ENCODE results near the gene PUS10. TPM values are rescaled to one million over a fixed set of nuclear protein-coding genes. Genes with fewer than 3 reads are reported as not detected.

PUS10 gene
- total and polyA plus RNA-seq, 2 experiments from 2014 or later = 2.2 to 2.5 TPM

DNA sequence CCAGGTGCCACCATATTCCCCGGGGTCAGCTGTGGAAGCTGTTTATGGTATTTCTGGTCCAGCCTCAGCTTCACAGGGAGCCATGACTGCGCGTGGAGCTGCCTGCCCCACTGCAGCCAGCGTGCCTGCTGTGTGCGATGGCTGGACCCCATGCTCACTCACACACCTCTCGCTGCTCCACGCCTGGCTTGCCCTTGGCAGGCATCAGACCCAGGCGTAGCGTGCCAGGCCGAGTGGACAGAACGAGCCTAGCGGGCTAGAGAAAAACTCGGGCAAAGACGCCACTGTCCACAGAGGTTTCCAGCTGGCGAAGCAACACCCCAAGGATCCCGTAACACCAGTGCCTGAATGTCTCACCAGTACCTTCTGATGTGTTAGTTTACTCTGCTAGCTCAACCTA, 43.4 kb downstream of the PUS10 start:
- TF ChIP-seq, protein P1, sequence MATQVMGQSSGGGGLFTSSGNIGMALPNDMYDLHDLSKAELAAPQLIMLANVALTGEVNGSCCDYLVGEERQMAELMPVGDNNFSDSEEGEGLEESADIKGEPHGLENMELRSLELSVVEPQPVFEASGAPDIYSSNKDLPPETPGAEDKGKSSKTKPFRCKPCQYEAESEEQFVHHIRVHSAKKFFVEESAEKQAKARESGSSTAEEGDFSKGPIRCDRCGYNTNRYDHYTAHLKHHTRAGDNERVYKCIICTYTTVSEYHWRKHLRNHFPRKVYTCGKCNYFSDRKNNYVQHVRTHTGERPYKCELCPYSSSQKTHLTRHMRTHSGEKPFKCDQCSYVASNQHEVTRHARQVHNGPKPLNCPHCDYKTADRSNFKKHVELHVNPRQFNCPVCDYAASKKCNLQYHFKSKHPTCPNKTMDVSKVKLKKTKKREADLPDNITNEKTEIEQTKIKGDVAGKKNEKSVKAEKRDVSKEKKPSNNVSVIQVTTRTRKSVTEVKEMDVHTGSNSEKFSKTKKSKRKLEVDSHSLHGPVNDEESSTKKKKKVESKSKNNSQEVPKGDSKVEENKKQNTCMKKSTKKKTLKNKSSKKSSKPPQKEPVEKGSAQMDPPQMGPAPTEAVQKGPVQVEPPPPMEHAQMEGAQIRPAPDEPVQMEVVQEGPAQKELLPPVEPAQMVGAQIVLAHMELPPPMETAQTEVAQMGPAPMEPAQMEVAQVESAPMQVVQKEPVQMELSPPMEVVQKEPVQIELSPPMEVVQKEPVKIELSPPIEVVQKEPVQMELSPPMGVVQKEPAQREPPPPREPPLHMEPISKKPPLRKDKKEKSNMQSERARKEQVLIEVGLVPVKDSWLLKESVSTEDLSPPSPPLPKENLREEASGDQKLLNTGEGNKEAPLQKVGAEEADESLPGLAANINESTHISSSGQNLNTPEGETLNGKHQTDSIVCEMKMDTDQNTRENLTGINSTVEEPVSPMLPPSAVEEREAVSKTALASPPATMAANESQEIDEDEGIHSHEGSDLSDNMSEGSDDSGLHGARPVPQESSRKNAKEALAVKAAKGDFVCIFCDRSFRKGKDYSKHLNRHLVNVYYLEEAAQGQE (IDR thresholded peaks at IDR 0.05; ENCODE audit: unreplicated experiment) = no peak
- TF ChIP-seq NANOG (IDR thresholded peaks at IDR 0.05; ENCODE audit: borderline replicate concordance) = no peak
- Histone ChIP-seq H2AFZ (no peak overlapping the region), H4K20me1 (replicated peaks; ENCODE audit: insufficient read depth) (no peaks in the 10 kb centered on the region), H3K36me3 (ENCODE audit: insufficient read depth) (no peaks in the 10 kb centered on the region), H3K27me3 (ENCODE audit: insufficient read depth) (no peaks in the 10 kb centered on the region; the same call in 1 of the 2 replicates), H3F3A (replicated peaks; ENCODE audit: low read depth) (no peaks in the 10 kb centered on the region), H3K27ac (ENCODE audit: low read depth) (no peak overlapping the region), H3K4me2 (no peak overlapping the region), H3K4me1 (ENCODE audit: insufficient read depth) (no peaks in the 10 kb centered on the region), H3K9me2 (ENCODE audit: insufficient read depth) (no peaks in the 10 kb centered on the region), H3K79me2 (replicated peaks; ENCODE audit: insufficient read depth) (no peaks in the 10 kb centered on the region), H3K4me3 (no peak overlapping the region)
- Mint-ChIP-seq H3K9me3 (no peaks in the 10 kb centered on the region), H3K4me3 (no peak overlapping the region), H3K27me3 (ENCODE audit: insufficient read depth, low read depth, poor library complexity) (peaks cover 4% of the 10 kb centered on the region), H3K4me1 (no peaks in the 10 kb centered on the region), H3K36me3 (ENCODE audit: low read depth) (no peaks in the 10 kb centered on the region), H3K27ac (no peak overlapping the region)
- DNase-seq (ENCODE audit: low spot score) = no peak
- ATAC-seq = no peak

- no peak for DNase-seq (ENCODE audit: low spot score)
- Mint-ChIP-seq H3K4me3 (no peak overlapping the region), H3K36me3 (ENCODE audit: low read depth) (no peaks in the 10 kb centered on the region), H3K27ac (no peak overlapping the region), H3K4me1 (no peaks in the 10 kb centered on the region), H3K27me3 (ENCODE audit: insufficient read depth, low read depth, poor library complexity) (peaks cover 4% of the 10 kb centered on the region), H3K9me3 (no peaks in the 10 kb centered on the region)
- peak overlapping the region; percentile 12; the same call in 1 of the 2 replicates for H2AFZ ChIP-seq
- no peaks in the 10 kb centered on the region for H3K36me3 ChIP-seq (ENCODE audit: insufficient read depth)
- no peak overlapping the region for H3K4me2 ChIP-seq
- no peak overlapping the region for H3K4me3 ChIP-seq
- no peaks in the 10 kb centered on the region for H3K9me2 ChIP-seq (ENCODE audit: insufficient read depth)
- H3K27ac ChIP-seq (ENCODE audit: low read depth) = no peak overlapping the region
- H3K79me2 ChIP-seq (replicated peaks; ENCODE audit: insufficient read depth) = no peaks in the 10 kb centered on the region
- H3K4me1 ChIP-seq (ENCODE audit: insufficient read depth) = no peaks in the 10 kb centered on the region
- H3F3A ChIP-seq (replicated peaks; ENCODE audit: low read depth) = no peaks in the 10 kb centered on the region
- no peaks in the 10 kb centered on the region for H3K27me3 ChIP-seq (ENCODE audit: insufficient read depth)
- no peaks in the 10 kb centered on the region for H4K20me1 ChIP-seq (replicated peaks; ENCODE audit: insufficient read depth)
- ATAC-seq = peak; percentile 29
- TF ChIP-seq ZNF114 (CRISPR knock-in tag; IDR thresholded peaks at IDR 0.05) = no peak
- TF ChIP-seq JUNB (IDR thresholded peaks at IDR 0.05; ENCODE audit: unreplicated experiment) = no peak
- TF ChIP-seq NANOG (IDR thresholded peaks at IDR 0.05; ENCODE audit: borderline replicate concordance) = no peak
- TF ChIP-seq, protein P1 (IDR thresholded peaks at IDR 0.05; ENCODE audit: unreplicated experiment) = no peak
- no peak for TF ChIP-seq STAT1 (IDR thresholded peaks at IDR 0.05; ENCODE audit: unreplicated experiment)
- no peak for TF ChIP-seq EZH2phosphoT487 (IDR thresholded peaks at IDR 0.05; ENCODE audit: unreplicated experiment)
- no peak for TF ChIP-seq CREB1 (CRISPR knock-in tag; IDR thresholded peaks at IDR 0.05; ENCODE audit: low read depth)
- TF ChIP-seq, protein P2, sequence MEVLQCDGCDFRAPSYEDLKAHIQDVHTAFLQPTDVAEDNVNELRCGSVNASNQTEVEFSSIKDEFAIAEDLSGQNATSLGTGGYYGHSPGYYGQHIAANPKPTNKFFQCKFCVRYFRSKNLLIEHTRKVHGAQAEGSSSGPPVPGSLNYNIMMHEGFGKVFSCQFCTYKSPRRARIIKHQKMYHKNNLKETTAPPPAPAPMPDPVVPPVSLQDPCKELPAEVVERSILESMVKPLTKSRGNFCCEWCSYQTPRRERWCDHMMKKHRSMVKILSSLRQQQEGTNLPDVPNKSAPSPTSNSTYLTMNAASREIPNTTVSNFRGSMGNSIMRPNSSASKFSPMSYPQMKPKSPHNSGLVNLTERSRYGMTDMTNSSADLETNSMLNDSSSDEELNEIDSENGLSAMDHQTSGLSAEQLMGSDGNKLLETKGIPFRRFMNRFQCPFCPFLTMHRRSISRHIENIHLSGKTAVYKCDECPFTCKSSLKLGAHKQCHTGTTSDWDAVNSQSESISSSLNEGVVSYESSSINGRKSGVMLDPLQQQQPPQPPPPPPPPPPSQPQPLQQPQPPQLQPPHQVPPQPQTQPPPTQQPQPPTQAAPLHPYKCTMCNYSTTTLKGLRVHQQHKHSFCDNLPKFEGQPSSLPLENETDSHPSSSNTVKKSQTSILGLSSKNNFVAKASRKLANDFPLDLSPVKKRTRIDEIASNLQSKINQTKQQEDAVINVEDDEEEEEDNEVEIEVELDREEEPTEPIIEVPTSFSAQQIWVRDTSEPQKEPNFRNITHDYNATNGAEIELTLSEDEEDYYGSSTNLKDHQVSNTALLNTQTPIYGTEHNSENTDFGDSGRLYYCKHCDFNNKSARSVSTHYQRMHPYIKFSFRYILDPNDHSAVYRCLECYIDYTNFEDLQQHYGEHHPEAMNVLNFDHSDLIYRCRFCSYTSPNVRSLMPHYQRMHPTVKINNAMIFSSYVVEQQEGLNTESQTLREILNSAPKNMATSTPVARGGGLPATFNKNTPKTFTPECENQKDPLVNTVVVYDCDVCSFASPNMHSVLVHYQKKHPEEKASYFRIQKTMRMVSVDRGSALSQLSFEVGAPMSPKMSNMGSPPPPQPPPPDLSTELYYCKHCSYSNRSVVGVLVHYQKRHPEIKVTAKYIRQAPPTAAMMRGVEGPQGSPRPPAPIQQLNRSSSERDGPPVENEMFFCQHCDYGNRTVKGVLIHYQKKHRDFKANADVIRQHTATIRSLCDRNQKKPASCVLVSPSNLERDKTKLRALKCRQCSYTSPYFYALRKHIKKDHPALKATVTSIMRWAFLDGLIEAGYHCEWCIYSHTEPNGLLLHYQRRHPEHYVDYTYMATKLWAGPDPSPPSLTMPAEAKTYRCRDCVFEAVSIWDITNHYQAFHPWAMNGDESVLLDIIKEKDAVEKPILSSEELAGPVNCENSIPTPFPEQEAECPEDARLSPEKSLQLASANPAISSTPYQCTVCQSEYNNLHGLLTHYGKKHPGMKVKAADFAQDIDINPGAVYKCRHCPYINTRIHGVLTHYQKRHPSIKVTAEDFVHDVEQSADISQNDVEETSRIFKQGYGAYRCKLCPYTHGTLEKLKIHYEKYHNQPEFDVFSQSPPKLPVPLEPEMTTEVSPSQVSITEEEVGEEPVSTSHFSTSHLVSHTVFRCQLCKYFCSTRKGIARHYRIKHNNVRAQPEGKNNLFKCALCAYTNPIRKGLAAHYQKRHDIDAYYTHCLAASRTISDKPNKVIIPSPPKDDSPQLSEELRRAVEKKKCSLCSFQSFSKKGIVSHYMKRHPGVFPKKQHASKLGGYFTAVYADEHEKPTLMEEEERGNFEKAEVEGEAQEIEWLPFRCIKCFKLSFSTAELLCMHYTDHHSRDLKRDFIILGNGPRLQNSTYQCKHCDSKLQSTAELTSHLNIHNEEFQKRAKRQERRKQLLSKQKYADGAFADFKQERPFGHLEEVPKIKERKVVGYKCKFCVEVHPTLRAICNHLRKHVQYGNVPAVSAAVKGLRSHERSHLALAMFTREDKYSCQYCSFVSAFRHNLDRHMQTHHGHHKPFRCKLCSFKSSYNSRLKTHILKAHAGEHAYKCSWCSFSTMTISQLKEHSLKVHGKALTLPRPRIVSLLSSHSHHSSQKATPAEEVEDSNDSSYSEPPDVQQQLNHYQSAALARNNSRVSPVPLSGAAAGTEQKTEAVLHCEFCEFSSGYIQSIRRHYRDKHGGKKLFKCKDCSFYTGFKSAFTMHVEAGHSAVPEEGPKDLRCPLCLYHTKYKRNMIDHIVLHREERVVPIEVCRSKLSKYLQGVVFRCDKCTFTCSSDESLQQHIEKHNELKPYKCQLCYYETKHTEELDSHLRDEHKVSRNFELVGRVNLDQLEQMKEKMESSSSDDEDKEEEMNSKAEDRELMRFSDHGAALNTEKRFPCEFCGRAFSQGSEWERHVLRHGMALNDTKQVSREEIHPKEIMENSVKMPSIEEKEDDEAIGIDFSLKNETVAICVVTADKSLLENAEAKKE (CRISPR knock-in tag; IDR thresholded peaks at IDR 0.05) = no peak
- TF ChIP-seq POLR2AphosphoS5 (IDR thresholded peaks at IDR 0.05; ENCODE audit: low read depth) = no peak
Observed at GRCh38 chr2:60973705-60974104, 44.4 kb downstream of the PUS10 start.
